ENCODE measurements around the gene LDLRAD3. TPM values are rescaled to one million over a fixed set of nuclear protein-coding genes. Genes with fewer than 3 reads are reported as not detected.
A peak's percentile ranks its signal among the peaks of the same experiment; 100 is the strongest.

Gene LDLRAD3
- total RNA-seq, 1 experiment from 2014 or later = 15.3 TPM

DNA sequence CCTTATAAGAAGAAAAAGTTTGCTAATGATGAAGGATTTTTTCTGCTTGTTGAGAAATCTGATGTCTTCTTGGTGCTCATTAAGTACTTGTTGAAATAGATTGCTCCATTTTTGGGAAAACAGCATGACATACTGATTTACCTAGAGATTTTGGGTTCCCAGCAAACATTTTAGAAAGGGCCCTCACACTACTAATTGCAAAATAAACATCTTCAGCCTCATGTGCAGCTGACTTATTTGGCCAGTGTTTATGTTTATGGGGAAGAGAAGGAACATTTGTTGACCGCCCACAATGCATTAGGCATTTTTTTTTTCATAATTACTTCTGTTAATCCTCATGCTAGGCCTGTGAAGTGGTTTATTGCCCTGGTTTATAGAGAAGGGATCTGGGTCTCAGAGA is 40.1 kb downstream of the LDLRAD3 start:
- DNase-seq (no peak), ATAC-seq (no peak)
- TF ChIP-seq EZH2 (IDR thresholded peaks at IDR 0.05; ENCODE audit: low read length, unreplicated experiment) = no peak
- no peak for TF ChIP-seq EZH2phosphoT487 (IDR thresholded peaks at IDR 0.05; ENCODE audit: borderline replicate concordance, low read length)
- no peak for TF ChIP-seq CTCF (conservative IDR thresholded peaks at IDR 0.05; ENCODE audit: low read depth, low read length)
- Histone ChIP-seq H3K9ac (ENCODE audit: low read length) (no peak overlapping the region), H4K20me1 (ENCODE audit: low read length) (peaks cover 6% of the 10 kb centered on the region; the same call in 1 of the 2 replicates), H3K4me3 (ENCODE audit: low read length) (no peak overlapping the region), H2AFZ (ENCODE audit: low read length) (no peak overlapping the region), H3K9me3 (ENCODE audit: low read length) (no peaks in the 10 kb centered on the region), H3K79me2 (ENCODE audit: low read length) (peaks cover 95% of the 10 kb centered on the region), H3F3A (ENCODE audit: low read length, unreplicated experiment) (no peaks in the 10 kb centered on the region), H3K4me1 (ENCODE audit: insufficient read depth, low read length) (peaks cover 7% of the 10 kb centered on the region; the same call in 1 of the 2 replicates), H3K9me2 (replicated peaks; ENCODE audit: low read length) (no peaks in the 10 kb centered on the region), H3K27ac (ENCODE audit: low read length) (no peak overlapping the region), H3K27me3 (ENCODE audit: low read length) (no peaks in the 10 kb centered on the region), H3K4me2 (ENCODE audit: low read length) (no peak overlapping the region), H3K36me3 (ENCODE audit: low read depth, low read length) (no peaks in the 10 kb centered on the region)
- ChIA-PET CTCF (no interaction called here), POLR2A (ENCODE audit: unreplicated experiment) (no interaction called here)
- no TSS peak for BruUV-seq (replicated peaks)
- intact Hi-C loops (cut with micrococcal nuclease) = no loop called here

- H3K79me2 ChIP-seq (ENCODE audit: low read length) = peaks cover 96% of the 10 kb centered on the region
- H3K9me2 ChIP-seq (replicated peaks; ENCODE audit: low read length) = no peaks in the 10 kb centered on the region
- intact Hi-C loops (cut with micrococcal nuclease) = no loop called here
- H3K9me3 ChIP-seq (ENCODE audit: low read length) = no peaks in the 10 kb centered on the region
- no peaks in the 10 kb centered on the region for H3F3A ChIP-seq (ENCODE audit: low read length, unreplicated experiment)
- no peak overlapping the region for H3K4me2 ChIP-seq (ENCODE audit: low read length)
- H3K9ac ChIP-seq (ENCODE audit: low read length) = no peak overlapping the region
- ATAC-seq (peak; percentile 85), DNase-seq (peak; percentile 32)
- H2AFZ ChIP-seq (ENCODE audit: low read length) = no peak overlapping the region
- peaks cover 6% of the 10 kb centered on the region; the same call in 1 of the 2 replicates for H4K20me1 ChIP-seq (ENCODE audit: low read length)
- H3K27me3 ChIP-seq (ENCODE audit: low read length) = no peaks in the 10 kb centered on the region
- ChIA-PET POLR2A (ENCODE audit: unreplicated experiment) (no interaction called here), CTCF (interaction anchor here (1.2 kb wide), 1 partner anchor 165 kb away, joined by 4 read pairs; no protein-coding TSS in a partner anchor)
- no peak for TF ChIP-seq CTCF (conservative IDR thresholded peaks at IDR 0.05; ENCODE audit: low read depth, low read length)
- TF ChIP-seq EZH2phosphoT487 (IDR thresholded peaks at IDR 0.05; ENCODE audit: borderline replicate concordance, low read length) = no peak
- no peak for TF ChIP-seq EZH2 (IDR thresholded peaks at IDR 0.05; ENCODE audit: low read length, unreplicated experiment)
- H3K36me3 ChIP-seq (ENCODE audit: low read depth, low read length) = no peaks in the 10 kb centered on the region
- no TSS peak for BruUV-seq (replicated peaks)
- peaks cover 8% of the 10 kb centered on the region; the same call in 1 of the 2 replicates for H3K4me1 ChIP-seq (ENCODE audit: insufficient read depth, low read length)
- H3K4me3 ChIP-seq (ENCODE audit: low read length) = no peak overlapping the region
- no peak overlapping the region for H3K27ac ChIP-seq (ENCODE audit: low read length)
Measured at GRCh38 chr11:35986947-35987346, 43.1 kb downstream of the LDLRAD3 start.

GRCh38 chr11:35990170-35990569 is 46.3 kb downstream of the LDLRAD3 start:
- no TSS peak for BruUV-seq (replicated peaks)
- Histone ChIP-seq H4K20me1 (ENCODE audit: low read length) (peaks cover 6% of the 10 kb centered on the region; the same call in 1 of the 2 replicates), H3K36me3 (ENCODE audit: low read depth, low read length) (peaks cover 9% of the 10 kb centered on the region), H3K9ac (ENCODE audit: low read length) (no peak overlapping the region), H3K27me3 (ENCODE audit: low read length) (no peaks in the 10 kb centered on the region), H3K4me2 (ENCODE audit: low read length) (no peak overlapping the region), H3K27ac (ENCODE audit: low read length) (no peak overlapping the region), H3K9me3 (ENCODE audit: low read length) (no peaks in the 10 kb centered on the region), H3F3A (ENCODE audit: low read length, unreplicated experiment) (no peaks in the 10 kb centered on the region), H3K79me2 (ENCODE audit: low read length) (peaks cover 89% of the 10 kb centered on the region), H3K9me2 (replicated peaks; ENCODE audit: low read length) (no peaks in the 10 kb centered on the region), H3K4me1 (ENCODE audit: insufficient read depth, low read length) (peaks cover 20% of the 10 kb centered on the region; the same call in 1 of the 2 replicates), H3K4me3 (ENCODE audit: low read length) (no peak overlapping the region), H2AFZ (ENCODE audit: low read length) (no peak overlapping the region)
- intact Hi-C loops (cut with micrococcal nuclease) = no loop called here
- TF ChIP-seq EZH2 (IDR thresholded peaks at IDR 0.05; ENCODE audit: low read length, unreplicated experiment) = no peak
- TF ChIP-seq CTCF (conservative IDR thresholded peaks at IDR 0.05; ENCODE audit: low read depth, low read length) = no peak
- no peak for TF ChIP-seq EZH2phosphoT487 (IDR thresholded peaks at IDR 0.05; ENCODE audit: borderline replicate concordance, low read length)
- ATAC-seq = no peak
- DNase-seq = no peak
- POLR2A ChIA-PET (ENCODE audit: unreplicated experiment) = no interaction called here
- CTCF ChIA-PET = no interaction called here

Data from PC-3 (cell line).